Keratinocyte (primary cell): Measurements from ENCODE around the gene SKIDA1. TPM values are rescaled to one million over a fixed set of nuclear protein-coding genes. Genes with fewer than 3 reads are reported as not detected.

Experiments used
- DNase-seq: peaks from one replicate; pipeline ENCODE4 v3.0.0-alpha.2; 2011; ENCODE audit warnings: low read depth, missing footprints, low spot score
- FAIRE-seq: peaks from 2 replicates; lab custom pipeline; 2011; peaks lifted over from hg19 to GRCh38; lab: Jason Lieb, UNC
- H2AFZ ChIP-seq: 2 replicates; pipeline ENCODE4 v1.6.0; 2012; ENCODE audit warnings: low read length, control low read depth, inconsistent platforms; ENCODE audit not compliant: control insufficient read depth
- H3K27ac ChIP-seq: 2 replicates; pipeline ENCODE4 v1.5.1; 2011; ENCODE audit warnings: low read length; ENCODE audit not compliant: control insufficient read depth, insufficient read depth
- H3K27me3 ChIP-seq: 3 replicates; pipeline ENCODE4 v1.6.0; 2011; ENCODE audit warnings: low read length; ENCODE audit not compliant: control insufficient read depth, insufficient read depth; ENCODE audit errors: extremely low read depth
- H3K36me3 ChIP-seq, 2 experiments: 2 replicates in 1 of 2; 3 replicates in 1 of 2; pipeline ENCODE4 v1.5.1; 2011; ENCODE audit warnings: low read length in 2 of 2, mild to moderate bottlenecking in 1 of 2; ENCODE audit not compliant: control insufficient read depth in 2 of 2, insufficient read depth in 2 of 2; ENCODE audit errors: extremely low read depth in 1 of 2
- H3K4me1 ChIP-seq: 3 replicates; pipeline ENCODE4 v1.5.1; 2011; ENCODE audit warnings: low read length; ENCODE audit not compliant: control insufficient read depth, insufficient read depth; ENCODE audit errors: extremely low read depth
- H3K4me2 ChIP-seq: 3 replicates; pipeline ENCODE4 v1.6.0; 2011; ENCODE audit warnings: low read depth, low read length; ENCODE audit not compliant: control insufficient read depth, insufficient read depth; ENCODE audit errors: extremely low read depth
- H3K4me3 ChIP-seq, 3 experiments: fragments of 200-600 bp in 1 of 3; sonication (generic) in 1 of 3; 2 replicates in 2 of 3; 3 replicates in 1 of 3; pipeline ENCODE4 v1.5.1; 2011 to 2016; ENCODE audit warnings: low read length in 3 of 3, mild to moderate bottlenecking in 3 of 3, control low read depth in 2 of 3, inconsistent platforms in 1 of 3, low read depth in 1 of 3, mixed read lengths in 1 of 3, mixed run types in 1 of 3, moderate library complexity in 1 of 3; ENCODE audit not compliant: control insufficient read depth in 2 of 3, insufficient read depth in 2 of 3; ENCODE audit errors: extremely low read depth in 1 of 3
- H3K79me2 ChIP-seq: 2 replicates; pipeline ENCODE4 v1.6.0; 2012; ENCODE audit warnings: low read length; ENCODE audit not compliant: control insufficient read depth, insufficient read depth
- H3K9ac ChIP-seq: 3 replicates; pipeline ENCODE4 v1.6.0; 2011; ENCODE audit warnings: low read length; ENCODE audit not compliant: control insufficient read depth, insufficient read depth; ENCODE audit errors: extremely low read depth
- H3K9me1 ChIP-seq: 3 replicates; pipeline ENCODE4 v1.6.0; 2011; ENCODE audit warnings: low read length; ENCODE audit not compliant: control insufficient read depth, insufficient read depth; ENCODE audit errors: extremely low read depth
- H3K9me3 ChIP-seq: 2 replicates; pipeline ENCODE4 v1.5.1; 2012; ENCODE audit warnings: low read depth, low read length; ENCODE audit not compliant: control insufficient read depth
- H4K20me1 ChIP-seq: 3 replicates; pipeline ENCODE4 v1.6.0; 2011; ENCODE audit warnings: low read length; ENCODE audit not compliant: control insufficient read depth, insufficient read depth; ENCODE audit errors: extremely low read depth
- CTCF ChIP-seq, 3 experiments: IDR thresholded peaks in 1 of 3; conservative IDR thresholded peaks in 1 of 3; optimal IDR thresholded peaks in 1 of 3; 2 replicates in 2 of 3; 3 replicates in 1 of 3; pipeline versions ENCODE3 to v1.5.1; 2011; ENCODE audit warnings: low read length in 3 of 3, mild to moderate bottlenecking in 3 of 3, moderate library complexity in 2 of 3, control low read depth in 1 of 3, inconsistent platforms in 1 of 3; ENCODE audit not compliant: insufficient read depth in 2 of 3; ENCODE audit errors: extremely low read depth in 1 of 3
- EZH2 ChIP-seq: IDR thresholded peaks from one replicate; pipeline ENCODE4 v1.6.1; 2012; ENCODE audit warnings: inconsistent platforms, mild to moderate bottlenecking, low read length, moderate library complexity
- dilution Hi-C: fragments of 300-500 bp; cut with MboI; formaldehyde crosslinking; loops from one replicate; pipeline ENCODE4 v1.7.0; 2020; ENCODE audit warnings: low sequenced_read_pairs; ENCODE audit not compliant: extremely low pct_ligation_motif_present
- polyA plus RNA-seq, 5 experiments: library from polyadenylated mRNA; depleted of rRNA in 3 of 5; stranded (reverse) in 3 of 5; stranded (forward) in 1 of 5; unstranded in 1 of 5; fragments of >200 nt; gene quantifications; 1 replicate in 1 of 5; 2 replicates in 3 of 5; 3 replicates in 1 of 5; pipeline versions ENCODE4 v1.2.1 to v1.2.3, GENCODE V29; 2011 to 2012; ENCODE audit warnings: missing spikeins in 2 of 5, low read depth in 1 of 5, low replicate concordance in 1 of 5

The SKIDA1 gene
- polyA plus RNA-seq, 1 donor (not counting 4 experiments of a cell fraction or from before 2014, with no cell fraction given): 0.13 TPM

DNA sequence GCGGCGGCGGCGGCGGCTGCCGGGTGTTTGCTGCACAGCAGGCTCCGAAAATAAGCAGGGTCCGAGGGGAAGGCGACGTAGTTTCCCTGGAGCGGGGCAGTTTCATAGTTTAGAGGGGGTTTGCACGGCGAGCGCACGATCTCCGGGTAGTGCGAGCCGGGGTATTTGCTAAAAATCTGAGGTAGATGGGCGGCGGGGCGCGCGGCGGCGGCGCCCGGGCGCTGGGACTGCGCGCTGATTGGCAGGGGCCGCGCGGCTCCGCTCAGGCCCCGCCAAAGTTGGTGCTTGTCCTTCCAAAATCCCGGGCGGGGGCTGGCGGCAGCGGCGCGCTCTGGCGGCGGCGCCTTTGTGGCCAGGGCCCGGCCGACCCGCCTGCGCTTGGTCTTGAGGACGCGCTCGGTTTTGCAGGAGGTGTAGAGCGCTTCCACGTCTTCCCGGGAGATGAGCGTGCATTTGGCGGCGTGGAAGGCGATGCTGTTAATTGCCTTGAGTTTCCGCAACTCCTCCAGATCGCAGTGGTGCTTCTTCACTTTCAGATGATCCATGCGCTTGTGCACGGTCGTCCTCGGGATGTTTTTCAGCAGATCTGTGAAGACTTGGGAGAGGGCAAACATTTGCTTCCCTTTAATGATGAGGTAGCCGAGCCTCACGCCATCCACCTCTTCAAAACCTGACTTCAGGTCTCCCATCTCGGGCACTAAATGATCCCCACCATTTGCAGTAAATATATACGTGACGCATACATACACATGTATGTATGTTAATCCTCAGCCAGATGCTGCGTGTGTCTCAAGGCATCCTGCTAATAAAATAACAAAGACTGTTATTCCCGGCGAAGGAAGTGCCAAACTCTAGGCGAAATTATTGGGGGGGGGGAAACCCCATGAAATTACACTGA is 8.1 kb downstream of the SKIDA1 start:
- dilution Hi-C loops: no loop called here
- H3K27me3 ChIP-seq: no peaks in the 10 kb centered on the region
- peak overlapping the region; percentile 96 for H2AFZ ChIP-seq
- peaks cover 30% of the 10 kb centered on the region for H3K4me1 ChIP-seq
- peak overlapping the region; percentile 100 for H3K4me2 ChIP-seq
- H3K9me1 ChIP-seq: no peaks in the 10 kb centered on the region
- FAIRE-seq (peak; percentile 76), DNase-seq (no peak)
- no peaks in the 10 kb centered on the region for H4K20me1 ChIP-seq
- H3K4me3 ChIP-seq: peak overlapping the region; percentile 49 to 88 (median 76)
- no peak for TF ChIP-seq EZH2
- no peak for TF ChIP-seq CTCF (optimal IDR thresholded peaks at IDR 0.05 in 1 of 3, IDR thresholded peaks at IDR 0.05 in 1 of 3, conservative IDR thresholded peaks at IDR 0.05 in 1 of 3; ENCODE audit: extremely low read depth in 1 of 3, insufficient read depth in 2 of 3, low read length in 3 of 3)
- no peaks in the 10 kb centered on the region for H3K79me2 ChIP-seq
- peak overlapping the region; percentile 90 for H3K27ac ChIP-seq
- no peaks in the 10 kb centered on the region for H3K36me3 ChIP-seq
- H3K9ac ChIP-seq: peak overlapping the region; percentile 81
- no peaks in the 10 kb centered on the region for H3K9me3 ChIP-seq

DNA sequence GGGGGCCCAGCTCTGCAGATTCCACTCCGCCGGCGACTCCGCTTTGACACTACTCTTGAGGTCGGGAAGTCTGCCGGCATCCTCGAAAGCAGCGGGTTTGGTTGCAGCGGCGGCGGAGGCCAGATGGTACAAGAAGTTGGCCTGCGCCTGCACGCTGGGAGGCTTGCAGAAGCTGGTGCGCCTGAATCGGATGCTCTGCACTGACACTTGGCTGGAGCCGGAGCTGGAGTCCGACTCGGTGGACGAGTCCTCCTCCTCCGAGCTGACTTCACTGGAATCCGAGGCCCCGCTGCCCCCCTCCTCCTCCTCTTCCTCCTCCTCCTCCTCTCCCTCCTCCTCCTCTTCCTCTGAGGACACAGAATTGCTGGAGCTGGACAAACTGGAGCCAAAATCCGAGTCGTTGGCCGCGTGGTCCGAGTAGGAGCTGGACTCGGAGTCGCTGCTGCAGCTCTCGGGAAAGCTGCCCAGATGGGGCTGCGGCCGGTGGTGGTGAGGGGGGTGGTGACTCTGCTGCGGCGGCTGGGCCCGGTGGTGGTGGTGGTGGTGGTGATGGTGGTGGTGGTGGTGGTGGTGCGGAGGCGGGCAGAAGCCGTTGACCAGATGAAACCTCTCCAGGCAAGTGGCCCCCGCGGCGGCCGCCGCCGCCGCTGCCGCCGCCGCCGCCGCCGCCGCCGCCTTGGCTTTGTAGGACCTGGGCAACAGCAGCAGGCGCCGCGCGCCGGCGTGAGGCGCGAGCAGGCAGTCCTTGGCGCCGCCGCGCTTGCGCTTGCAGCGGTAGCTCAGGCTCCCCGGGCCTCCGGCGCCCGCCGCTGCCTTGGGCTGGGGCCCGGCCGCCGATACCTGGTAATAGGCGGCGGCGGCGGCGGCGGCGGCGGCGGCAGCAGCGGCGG is 9.0 kb downstream of the SKIDA1 start:
- Histone ChIP-seq H3K4me2 (peak overlapping the region; percentile 77), H3K9ac (peak overlapping the region; percentile 81), H3K4me1 (peaks cover 30% of the 10 kb centered on the region), H3K4me3 (peak overlapping the region; percentile 49 to 62 (median 56)), H3K9me1 (no peaks in the 10 kb centered on the region), H3K36me3 (no peaks in the 10 kb centered on the region), H3K9me3 (no peaks in the 10 kb centered on the region), H4K20me1 (no peaks in the 10 kb centered on the region), H3K27ac (no peak overlapping the region), H3K27me3 (no peaks in the 10 kb centered on the region), H2AFZ (peak overlapping the region; percentile 62), H3K79me2 (no peaks in the 10 kb centered on the region)
- dilution Hi-C loops: no loop called here
- DNase-seq (no peak), FAIRE-seq (no peak)
- TF ChIP-seq CTCF (optimal IDR thresholded peaks at IDR 0.05 in 1 of 3, IDR thresholded peaks at IDR 0.05 in 1 of 3, conservative IDR thresholded peaks at IDR 0.05 in 1 of 3; ENCODE audit: extremely low read depth in 1 of 3, insufficient read depth in 2 of 3, low read length in 3 of 3) (no peak), EZH2 (no peak)
